ENCODE results near the gene SEPTIN10.

GRCh38 chr2:109629867-109630266 is 16.1 kb upstream of the SEPTIN10 start:
- no peak for TF ChIP-seq POLR2A (IDR thresholded peaks at IDR 0.05)
- no peak for TF ChIP-seq CTCF (IDR thresholded peaks at IDR 0.05)
